AG09309 (cell line): ENCODE results near the gene GNMT.
A peak's percentile ranks its signal among the peaks of the same experiment; 100 is the strongest.

Experiments used
- DNase-seq: peaks from one replicate; pipeline ENCODE4 v3.0.0-alpha.2; 2010; ENCODE audit warnings: low read depth
- H3K4me3 ChIP-seq: 2 replicates; pipeline ENCODE4 v1.5.1; 2011; ENCODE audit warnings: mild to moderate bottlenecking, low read depth, low read length, moderate library complexity; ENCODE audit not compliant: control insufficient read depth
- TF ChIP-seq, protein P1 (sequence below): IDR thresholded peaks from 2 replicates; pipeline ENCODE4 v1.5.1; 2011; ENCODE audit warnings: mild to moderate bottlenecking, low read depth, low read length, inconsistent platforms; ENCODE audit not compliant: insufficient read depth, control insufficient read depth; ENCODE audit errors: missing control alignments

The GNMT gene

DNA sequence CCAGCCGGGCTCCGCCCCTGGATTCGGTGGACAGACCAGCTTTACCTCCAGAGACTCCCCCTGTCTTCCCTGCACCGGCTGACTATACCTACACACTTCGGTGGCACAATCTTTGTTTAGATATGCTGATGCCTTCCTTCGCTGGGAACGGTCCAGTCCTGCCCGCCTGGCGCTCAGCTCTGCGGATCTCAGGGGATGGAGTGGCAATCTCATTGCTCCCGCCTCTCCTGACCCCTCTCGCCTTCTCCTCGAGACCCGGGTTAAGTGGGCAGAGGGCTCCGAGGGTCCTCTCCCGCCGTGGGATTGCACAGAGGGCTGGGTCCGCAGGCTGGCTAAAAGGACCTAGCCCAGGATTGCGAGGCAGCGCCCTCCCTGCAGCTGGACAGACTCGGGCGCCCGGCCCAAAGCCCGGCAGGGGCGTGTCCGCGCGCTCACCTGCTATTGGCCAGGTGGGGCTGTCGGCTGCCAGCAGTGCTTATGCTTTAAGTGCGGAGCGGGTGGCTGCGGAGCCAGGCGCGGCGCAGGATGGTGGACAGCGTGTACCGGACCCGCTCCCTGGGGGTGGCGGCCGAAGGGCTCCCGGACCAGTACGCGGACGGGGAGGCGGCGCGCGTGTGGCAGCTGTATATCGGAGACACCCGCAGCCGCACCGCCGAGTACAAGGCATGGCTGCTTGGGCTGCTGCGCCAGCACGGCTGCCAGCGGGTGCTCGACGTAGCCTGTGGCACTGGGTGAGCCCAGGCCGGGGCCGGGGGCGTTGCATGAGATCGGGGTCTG, at the start of gene GNMT:
TSS of gene GNMT (plus strand) at position 512 of the 777 bp plus-strand sequence. CDS start at position 526, 14 bp downstream.
- peak within 1 kb of the TSS; percentile 41 for H3K4me3 ChIP-seq
- TF ChIP-seq, protein P1, sequence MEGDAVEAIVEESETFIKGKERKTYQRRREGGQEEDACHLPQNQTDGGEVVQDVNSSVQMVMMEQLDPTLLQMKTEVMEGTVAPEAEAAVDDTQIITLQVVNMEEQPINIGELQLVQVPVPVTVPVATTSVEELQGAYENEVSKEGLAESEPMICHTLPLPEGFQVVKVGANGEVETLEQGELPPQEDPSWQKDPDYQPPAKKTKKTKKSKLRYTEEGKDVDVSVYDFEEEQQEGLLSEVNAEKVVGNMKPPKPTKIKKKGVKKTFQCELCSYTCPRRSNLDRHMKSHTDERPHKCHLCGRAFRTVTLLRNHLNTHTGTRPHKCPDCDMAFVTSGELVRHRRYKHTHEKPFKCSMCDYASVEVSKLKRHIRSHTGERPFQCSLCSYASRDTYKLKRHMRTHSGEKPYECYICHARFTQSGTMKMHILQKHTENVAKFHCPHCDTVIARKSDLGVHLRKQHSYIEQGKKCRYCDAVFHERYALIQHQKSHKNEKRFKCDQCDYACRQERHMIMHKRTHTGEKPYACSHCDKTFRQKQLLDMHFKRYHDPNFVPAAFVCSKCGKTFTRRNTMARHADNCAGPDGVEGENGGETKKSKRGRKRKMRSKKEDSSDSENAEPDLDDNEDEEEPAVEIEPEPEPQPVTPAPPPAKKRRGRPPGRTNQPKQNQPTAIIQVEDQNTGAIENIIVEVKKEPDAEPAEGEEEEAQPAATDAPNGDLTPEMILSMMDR = no peak
- DNase-seq = no peak

DNA sequence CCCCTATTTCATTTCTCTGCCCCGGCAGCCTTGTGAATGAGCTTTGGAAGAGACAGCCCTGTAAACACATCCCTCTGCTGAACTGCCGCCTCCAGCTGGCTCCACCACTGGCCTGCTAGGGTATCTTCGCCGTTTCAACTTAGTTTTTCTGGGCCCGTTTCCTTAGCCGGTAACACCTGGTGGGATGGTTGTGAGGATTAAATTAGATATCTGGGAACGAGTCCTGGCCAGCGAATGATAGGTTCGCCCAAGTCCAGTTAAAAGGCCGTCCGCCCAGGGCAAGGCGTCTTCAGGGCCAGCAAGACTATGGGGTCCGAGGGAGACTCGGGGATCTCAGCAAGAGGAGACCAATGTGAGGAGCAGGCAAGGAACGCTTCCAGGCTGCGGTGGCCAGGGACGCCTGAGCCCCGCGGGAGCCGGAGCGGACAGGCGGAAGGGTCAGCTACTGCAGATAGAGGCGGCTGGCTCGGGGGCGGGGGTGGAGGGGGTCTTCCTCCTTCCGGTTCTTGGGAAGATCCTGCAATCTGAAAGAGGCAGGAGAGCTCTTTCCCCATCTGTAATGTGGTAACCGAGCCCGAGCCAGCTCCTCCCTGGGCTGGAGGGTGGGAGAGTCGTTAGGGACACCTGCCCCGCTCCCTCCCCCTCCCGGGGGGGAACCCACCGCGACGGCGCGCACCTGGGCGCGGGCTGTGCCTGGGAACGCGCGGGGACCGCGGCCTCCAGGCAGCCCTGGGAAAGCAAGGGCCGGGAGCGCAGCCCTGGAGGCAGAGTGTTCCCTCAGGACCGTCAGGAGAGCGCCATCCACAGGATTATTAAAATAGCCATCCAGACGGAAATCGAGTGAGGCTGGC, 49.2 kb upstream of the GNMT start:
- no peak overlapping the region for H3K4me3 ChIP-seq
- no peak for DNase-seq
- TF ChIP-seq, protein P1 = no peak

DNA sequence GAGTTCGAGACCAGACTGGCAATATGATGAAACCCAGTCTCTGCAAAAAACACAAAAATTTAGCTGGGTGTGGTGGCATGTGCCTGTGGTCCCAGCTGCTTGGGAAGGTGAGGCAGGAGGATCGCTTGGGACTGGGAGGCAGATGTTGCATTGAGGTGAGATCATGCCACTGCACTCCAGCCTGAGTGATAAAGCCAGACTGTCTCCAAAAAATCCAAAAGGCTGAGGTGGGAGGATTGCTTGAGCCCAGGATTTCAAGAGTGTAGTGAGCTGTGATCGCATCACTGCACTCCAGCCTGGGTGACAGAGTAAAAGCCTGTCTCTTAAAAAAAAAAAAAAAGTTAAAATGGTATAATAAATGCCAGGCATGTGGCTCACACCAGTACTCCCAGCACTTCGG, 46.0 kb upstream of the GNMT start:
- no peak for DNase-seq
- no peak overlapping the region for H3K4me3 ChIP-seq
- TF ChIP-seq, protein P1 = no peak

DNA sequence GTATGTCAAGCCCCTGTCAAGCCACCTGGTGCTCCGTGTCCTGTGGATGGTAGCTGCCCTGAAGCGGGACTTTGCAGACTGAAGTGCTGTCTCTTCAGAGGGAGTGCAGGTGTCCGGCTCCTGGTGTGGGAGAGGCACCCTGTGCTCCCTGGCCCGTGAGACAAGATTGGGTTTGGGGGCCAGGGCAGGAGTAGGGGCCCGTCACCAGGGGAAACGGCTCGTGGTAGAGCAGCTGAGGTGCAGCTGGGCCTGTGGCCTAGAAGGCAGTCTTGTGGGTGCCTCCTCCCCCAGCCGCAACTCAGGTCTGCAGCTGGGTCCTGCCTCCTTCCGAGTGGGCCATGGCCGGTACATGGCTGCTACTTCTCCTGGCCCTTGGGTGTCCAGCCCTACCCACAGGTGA, 44.8 kb upstream of the GNMT start, which contains the start of gene PTCRA:
TSS of gene PTCRA (plus strand) at position 322 of the 400 bp plus-strand sequence. CDS start at position 339, 17 bp downstream.
- DNase-seq = no peak
- no peak within 1 kb of the TSS for H3K4me3 ChIP-seq
- TF ChIP-seq, protein P1 = no peak

GRCh38 chr6:42916288-42916687, 44.3 kb upstream of the GNMT start:
- no peak overlapping the region for H3K4me3 ChIP-seq
- no peak for DNase-seq
- TF ChIP-seq, protein P1 = no peak

DNA sequence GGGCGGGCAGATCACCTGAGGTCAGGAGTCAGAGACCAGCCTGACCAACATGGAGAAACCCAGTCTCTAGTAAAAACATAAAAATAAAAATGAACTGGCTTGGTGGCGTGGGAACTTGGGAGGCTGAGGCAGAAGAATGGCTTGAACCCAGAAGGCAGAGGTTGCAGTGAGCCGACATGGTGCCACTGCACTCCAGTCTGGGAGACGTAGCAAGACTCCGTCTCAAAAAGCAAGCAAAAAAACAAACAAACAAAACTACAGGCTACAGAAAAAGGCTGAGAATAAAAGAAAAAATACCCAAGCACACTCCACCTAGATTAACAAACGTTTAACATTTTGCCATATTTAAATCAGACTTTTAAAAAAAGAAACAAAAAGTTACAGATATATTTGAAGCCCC, 38.8 kb upstream of the GNMT start:
- no peak for DNase-seq
- no peak overlapping the region for H3K4me3 ChIP-seq
- TF ChIP-seq, protein P1 = no peak
